Loucy (cell line): Measurements from ENCODE around the gene NRCAM.

Experiments used
- H2AFZ ChIP-seq: fragments of 200-600 bp; sonication (generic); 2 replicates; pipeline ENCODE4 v1.6.0; 2016; ENCODE audit warnings: antibody characterized with exemption, mild to moderate bottlenecking, low read length, moderate library complexity
- H3F3A ChIP-seq: fragments of 200-600 bp; 2 replicates; pipeline ENCODE4 v1.6.0; 2016; ENCODE audit warnings: antibody characterized with exemption, low read depth, mild to moderate bottlenecking
- H3K27me3 ChIP-seq: fragments of 200-600 bp; sonication (generic); 2 replicates; pipeline ENCODE4 v1.6.1; 2014; ENCODE audit warnings: low read length, mild to moderate bottlenecking; ENCODE audit not compliant: insufficient read depth, poor library complexity, severe bottlenecking
- H3K36me3 ChIP-seq: fragments of 200-600 bp; sonication (generic); 2 replicates; pipeline ENCODE4 v1.6.1; 2016; ENCODE audit warnings: low read length; ENCODE audit not compliant: insufficient read depth
- H3K4me1 ChIP-seq: fragments of 200-600 bp; sonication (generic); 2 replicates; pipeline ENCODE4 v1.5.1; 2014; ENCODE audit warnings: low read length, mild to moderate bottlenecking; ENCODE audit not compliant: insufficient read depth, poor library complexity, severe bottlenecking
- H3K4me2 ChIP-seq: fragments of 200-600 bp; sonication (generic); 2 replicates; pipeline ENCODE4 v1.6.0; 2014; ENCODE audit warnings: antibody characterized with exemption, low read length, low read depth, mild to moderate bottlenecking; ENCODE audit not compliant: poor library complexity, severe bottlenecking
- H3K4me3 ChIP-seq: fragments of 200-600 bp; sonication (generic); 2 replicates; pipeline ENCODE4 v1.5.1; 2014; ENCODE audit warnings: low read length, mild to moderate bottlenecking, mixed read lengths; ENCODE audit not compliant: poor library complexity, severe bottlenecking
- H3K79me2 ChIP-seq: fragments of 200-600 bp; sonication (generic); 2 replicates; pipeline ENCODE4 v1.6.1; 2014; ENCODE audit warnings: low read length; ENCODE audit not compliant: insufficient read depth
- H3K9ac ChIP-seq: fragments of 200-600 bp; sonication (generic); 2 replicates; pipeline ENCODE4 v1.6.0; 2014; ENCODE audit warnings: mild to moderate bottlenecking, low read depth, low read length, moderate library complexity; ENCODE audit not compliant: poor library complexity, severe bottlenecking
- H3K9me2 ChIP-seq: fragments of 200-600 bp; sonication (generic); replicated peaks from 2 replicates; pipeline ENCODE4 v1.6.1; 2016; ENCODE audit warnings: low read depth, low read length, mixed read lengths
- H3K9me3 ChIP-seq: fragments of 200-600 bp; sonication (generic); 2 replicates; pipeline ENCODE4 v1.6.1; 2014; ENCODE audit warnings: mild to moderate bottlenecking, antibody characterized with exemption, low read length, low read depth; ENCODE audit not compliant: insufficient read depth
- H4K20me1 ChIP-seq: fragments of 200-600 bp; sonication (generic); 2 replicates; pipeline ENCODE4 v1.6.0; 2014; ENCODE audit warnings: antibody characterized with exemption, low read length, mild to moderate bottlenecking; ENCODE audit not compliant: insufficient read depth, poor library complexity, severe bottlenecking
- CTCF ChIP-seq: fragments of 200-600 bp; sonication (generic); conservative IDR thresholded peaks from 2 replicates; pipeline ENCODE4 v1.5.1; 2014; ENCODE audit warnings: mild to moderate bottlenecking, antibody characterized with exemption, low read length
- EZH2phosphoT487 ChIP-seq: fragments of 200-600 bp; IDR thresholded peaks from 2 replicates; pipeline ENCODE4 v1.6.1; 2018; ENCODE audit warnings: antibody characterized with exemption, mild to moderate bottlenecking, moderate library complexity, borderline replicate concordance

Gene NRCAM

GRCh38 chr7:108289852-108290251 lies 166.4 kb downstream of the NRCAM start:
- no peak overlapping the region for H3K4me3 ChIP-seq
- H3K79me2 ChIP-seq: no peaks in the 10 kb centered on the region
- no peaks in the 10 kb centered on the region for H3K9me3 ChIP-seq
- no peak overlapping the region for H3K4me2 ChIP-seq
- H4K20me1 ChIP-seq: no peaks in the 10 kb centered on the region
- no peaks in the 10 kb centered on the region for H3K4me1 ChIP-seq
- H2AFZ ChIP-seq: no peak overlapping the region
- TF ChIP-seq CTCF (no peak), EZH2phosphoT487 (no peak)
- H3K9me2 ChIP-seq: no peaks in the 10 kb centered on the region
- H3K9ac ChIP-seq: no peak overlapping the region
- no peaks in the 10 kb centered on the region for H3F3A ChIP-seq
- no peaks in the 10 kb centered on the region for H3K27me3 ChIP-seq
- H3K36me3 ChIP-seq: no peaks in the 10 kb centered on the region

- H3K4me3 ChIP-seq: no peak overlapping the region
- H3K9me3 ChIP-seq: no peaks in the 10 kb centered on the region
- H3F3A ChIP-seq: no peaks in the 10 kb centered on the region
- H3K4me1 ChIP-seq: no peaks in the 10 kb centered on the region
- no peaks in the 10 kb centered on the region for H3K27me3 ChIP-seq
- H3K79me2 ChIP-seq: no peaks in the 10 kb centered on the region
- H3K36me3 ChIP-seq: no peaks in the 10 kb centered on the region
- TF ChIP-seq CTCF (no peak), EZH2phosphoT487 (no peak)
- H3K4me2 ChIP-seq: no peak overlapping the region
- no peak overlapping the region for H3K9ac ChIP-seq
- H2AFZ ChIP-seq: no peak overlapping the region
- no peaks in the 10 kb centered on the region for H4K20me1 ChIP-seq
- H3K9me2 ChIP-seq: no peaks in the 10 kb centered on the region
Observed at GRCh38 chr7:108287857-108288256, 168.4 kb downstream of the NRCAM start.

- Histone ChIP-seq H3K9ac (no peak overlapping the region), H3K4me3 (no peak overlapping the region), H3K79me2 (no peaks in the 10 kb centered on the region), H4K20me1 (no peaks in the 10 kb centered on the region), H3K4me1 (no peaks in the 10 kb centered on the region), H2AFZ (no peak overlapping the region), H3K9me2 (no peaks in the 10 kb centered on the region), H3K36me3 (no peaks in the 10 kb centered on the region), H3K4me2 (no peak overlapping the region), H3K9me3 (no peaks in the 10 kb centered on the region), H3K27me3 (no peaks in the 10 kb centered on the region), H3F3A (no peaks in the 10 kb centered on the region)
- TF ChIP-seq EZH2phosphoT487: no peak
- TF ChIP-seq CTCF: no peak
Observed at GRCh38 chr7:108286290-108286904, 169.8 kb downstream of the NRCAM start.
